GM18907 (cell line): ENCODE data around the gene B3GNT2.

ENCODE experiments used
- ATAC-seq: cut with Tn5 transposase; IDR thresholded peaks from one replicate; pipeline ENCODE4 v1.9.1; 2021; ENCODE audit warnings: mild to moderate bottlenecking, moderate library complexity; ENCODE audit not compliant: unreplicated experiment

B3GNT2 gene

GRCh38 chr2:62204998-62205496 is 9.1 kb downstream of the B3GNT2 start:
- ATAC-seq, result no peak

GRCh38 chr2:62205554-62205953 is 9.6 kb downstream of the B3GNT2 start:
- ATAC-seq, result no peak

- ATAC-seq, result no peak
Measured at GRCh38 chr2:62206024-62206423, 10.1 kb downstream of the B3GNT2 start.

GRCh38 chr2:62207491-62207890 is 11.6 kb downstream of the B3GNT2 start:
- no peak for ATAC-seq

GRCh38 chr2:62208074-62208757 is 12.3 kb downstream of the B3GNT2 start:
- ATAC-seq, result no peak

- ATAC-seq, result no peak
Measured at GRCh38 chr2:62208758-62209114, 12.8 kb downstream of the B3GNT2 start.

- no peak for ATAC-seq
Measured at GRCh38 chr2:62209427-62209991, 13.6 kb downstream of the B3GNT2 start.

- no peak for ATAC-seq
Measured at GRCh38 chr2:62215306-62216064, 19.6 kb downstream of the B3GNT2 start.

GRCh38 chr2:62216113-62216512 is 20.2 kb downstream of the B3GNT2 start:
- no peak for ATAC-seq

GRCh38 chr2:62216616-62217015 is 20.7 kb downstream of the B3GNT2 start:
- no peak for ATAC-seq

GRCh38 chr2:62217421-62217820 is 21.5 kb downstream of the B3GNT2 start:
- no peak for ATAC-seq

GRCh38 chr2:62217970-62218369 is 22.1 kb downstream of the B3GNT2 start:
- ATAC-seq, result no peak

- ATAC-seq, result no peak
Measured at GRCh38 chr2:62219407-62220159, 23.7 kb downstream of the B3GNT2 start.

GRCh38 chr2:62221141-62221540 is 25.2 kb downstream of the B3GNT2 start:
- ATAC-seq, result no peak

GRCh38 chr2:62222171-62222570 is 26.3 kb downstream of the B3GNT2 start:
- ATAC-seq, result no peak

GRCh38 chr2:62222674-62223073 is 26.8 kb downstream of the B3GNT2 start:
- ATAC-seq, result no peak

GRCh38 chr2:62224976-62225375 is 29.1 kb downstream of the B3GNT2 start:
- no peak for ATAC-seq

- no peak for ATAC-seq
Measured at GRCh38 chr2:62227386-62228075, 31.6 kb downstream of the B3GNT2 start.

GRCh38 chr2:62229082-62229605 is 33.2 kb downstream of the B3GNT2 start:
- no peak for ATAC-seq

- no peak for ATAC-seq
Measured at GRCh38 chr2:62231541-62231940, 35.6 kb downstream of the B3GNT2 start.
